Upper lobe of right lung (tissue), 1 donor: Measurements from ENCODE around the gene GNAO1. TPM values are rescaled to one million over a fixed set of nuclear protein-coding genes. Genes with fewer than 3 reads are reported as not detected.

Experiments used
- ATAC-seq: fragments of 200-7000 bp; cut with Tn5 transposase; one replicate; pipeline ENCODE4 v1.9.1; 2020; ENCODE audit warnings: mild to moderate bottlenecking, moderate library complexity
- DNase-seq: peaks from one replicate; pipeline ENCODE4 v3.0.0-alpha.2; 2020
- H3K27ac ChIP-seq: fragments of 200-600 bp; one replicate; pipeline ENCODE4 v1.8.0; 2022
- H3K27me3 ChIP-seq: fragments of 200-600 bp; one replicate; pipeline ENCODE4 v1.8.0; 2022; ENCODE audit warnings: mild to moderate bottlenecking
- H3K36me3 ChIP-seq: fragments of 200-600 bp; one replicate; pipeline ENCODE4 v1.8.0; 2022
- H3K4me1 ChIP-seq: fragments of 200-600 bp; one replicate; pipeline ENCODE4 v1.8.0; 2022
- H3K4me3 ChIP-seq: fragments of 200-600 bp; one replicate; pipeline ENCODE4 v1.8.0; 2022; ENCODE audit warnings: mild to moderate bottlenecking
- H3K9me3 ChIP-seq: fragments of 200-600 bp; one replicate; pipeline ENCODE4 v1.8.0; 2022
- intact Hi-C: fragments of 100-400 bp; cut with DNase I; formaldehyde crosslinking; loops from one replicate; pipeline ENCODE4 v1.11.0; 2022
- total RNA-seq: library from RNA; stranded (reverse); fragmentation: NEBNext Ultra II Directional; extraction: Animal tissue kit (Norgen Biotek cat#: 25700); gene quantifications from one replicate; pipeline ENCODE4 v1.2.1, GENCODE V29; 2021
- TF ChIP-seq, protein P1 (sequence below): fragments of 200-600 bp; IDR thresholded peaks from one replicate; pipeline ENCODE4 v1.8.0; 2022; ENCODE audit warnings: antibody characterized with exemption
- donor health status: DM: no; HTN: yes; CAD: no; lungs with severe emphysema.

The GNAO1 gene
- total RNA-seq, 1 donor from 2014 or later = 1.8 TPM

DNA sequence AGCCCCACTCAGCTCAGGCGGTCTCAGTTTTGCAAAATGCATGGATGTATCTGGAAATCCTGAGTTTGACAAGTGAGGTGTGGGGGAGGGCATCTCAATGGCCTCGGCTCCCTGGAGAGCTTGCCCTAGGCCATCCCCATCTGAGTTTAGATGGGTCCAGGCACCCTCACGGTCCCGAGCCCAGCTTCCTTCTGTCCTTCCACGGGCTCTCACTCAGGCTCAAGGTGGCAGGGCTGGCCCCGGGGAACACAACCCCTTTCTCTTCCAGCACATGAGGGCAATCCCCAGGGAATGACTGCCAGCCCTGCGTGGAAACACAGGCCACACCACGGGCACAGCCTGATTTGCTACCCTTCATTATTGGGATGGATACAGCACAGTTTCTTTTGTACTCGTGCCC, 175.7 kb downstream of the GNAO1 start:
- peaks cover 8% of the 10 kb centered on the region for H3K4me1 ChIP-seq
- TF ChIP-seq, protein P1, sequence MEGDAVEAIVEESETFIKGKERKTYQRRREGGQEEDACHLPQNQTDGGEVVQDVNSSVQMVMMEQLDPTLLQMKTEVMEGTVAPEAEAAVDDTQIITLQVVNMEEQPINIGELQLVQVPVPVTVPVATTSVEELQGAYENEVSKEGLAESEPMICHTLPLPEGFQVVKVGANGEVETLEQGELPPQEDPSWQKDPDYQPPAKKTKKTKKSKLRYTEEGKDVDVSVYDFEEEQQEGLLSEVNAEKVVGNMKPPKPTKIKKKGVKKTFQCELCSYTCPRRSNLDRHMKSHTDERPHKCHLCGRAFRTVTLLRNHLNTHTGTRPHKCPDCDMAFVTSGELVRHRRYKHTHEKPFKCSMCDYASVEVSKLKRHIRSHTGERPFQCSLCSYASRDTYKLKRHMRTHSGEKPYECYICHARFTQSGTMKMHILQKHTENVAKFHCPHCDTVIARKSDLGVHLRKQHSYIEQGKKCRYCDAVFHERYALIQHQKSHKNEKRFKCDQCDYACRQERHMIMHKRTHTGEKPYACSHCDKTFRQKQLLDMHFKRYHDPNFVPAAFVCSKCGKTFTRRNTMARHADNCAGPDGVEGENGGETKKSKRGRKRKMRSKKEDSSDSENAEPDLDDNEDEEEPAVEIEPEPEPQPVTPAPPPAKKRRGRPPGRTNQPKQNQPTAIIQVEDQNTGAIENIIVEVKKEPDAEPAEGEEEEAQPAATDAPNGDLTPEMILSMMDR = no peak
- no peak overlapping the region for H3K27ac ChIP-seq
- H3K4me3 ChIP-seq = no peak overlapping the region
- intact Hi-C loops = no loop called here
- peaks cover 63% of the 10 kb centered on the region for H3K36me3 ChIP-seq
- no peaks in the 10 kb centered on the region for H3K9me3 ChIP-seq
- H3K27me3 ChIP-seq = no peaks in the 10 kb centered on the region
- ATAC-seq = no peak
- DNase-seq = no peak

GRCh38 chr16:56367764-56368163, 176.5 kb downstream of the GNAO1 start:
- intact Hi-C loops = no loop called here
- DNase-seq (no peak), ATAC-seq (no peak)
- TF ChIP-seq, protein P1 = no peak
- Histone ChIP-seq H3K9me3 (no peaks in the 10 kb centered on the region), H3K27me3 (no peaks in the 10 kb centered on the region), H3K36me3 (peaks cover 55% of the 10 kb centered on the region), H3K4me1 (peaks cover 8% of the 10 kb centered on the region), H3K4me3 (no peak overlapping the region), H3K27ac (no peak overlapping the region)

- H3K4me1 ChIP-seq = peaks cover 8% of the 10 kb centered on the region
- H3K4me3 ChIP-seq = no peak overlapping the region
- no peaks in the 10 kb centered on the region for H3K27me3 ChIP-seq
- H3K27ac ChIP-seq = no peak overlapping the region
- H3K9me3 ChIP-seq = no peaks in the 10 kb centered on the region
- ATAC-seq (no peak), DNase-seq (no peak)
- intact Hi-C loops = no loop called here
- TF ChIP-seq, protein P1 = no peak
- H3K36me3 ChIP-seq = peaks cover 47% of the 10 kb centered on the region
Observed at GRCh38 chr16:56368545-56368944, 177.3 kb downstream of the GNAO1 start.

DNA sequence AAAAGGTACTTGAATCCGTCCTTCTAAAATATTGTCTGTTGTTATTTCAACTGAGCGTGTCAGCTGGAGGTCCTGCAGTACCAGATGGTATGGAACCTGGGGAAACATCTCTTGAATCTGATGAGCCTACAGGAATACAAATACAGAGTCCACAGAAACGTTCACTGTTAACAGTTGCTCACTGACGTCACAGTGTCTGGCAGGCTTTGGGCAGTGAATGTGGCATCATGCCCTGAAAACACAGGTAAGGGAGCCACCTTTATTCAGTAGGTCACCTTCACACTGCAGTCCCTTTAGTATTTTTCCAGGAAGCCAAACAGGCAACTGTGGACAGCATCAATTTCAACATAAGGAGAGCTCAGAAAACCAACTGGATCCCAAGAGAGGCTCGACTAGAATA, 177.9 kb downstream of the GNAO1 start:
- H3K4me3 ChIP-seq = no peak overlapping the region
- H3K9me3 ChIP-seq = no peaks in the 10 kb centered on the region
- no peak for ATAC-seq
- H3K27me3 ChIP-seq = no peaks in the 10 kb centered on the region
- TF ChIP-seq, protein P1 = no peak
- DNase-seq = no peak
- H3K4me1 ChIP-seq = peaks cover 8% of the 10 kb centered on the region
- intact Hi-C loops = no loop called here
- H3K36me3 ChIP-seq = peaks cover 47% of the 10 kb centered on the region
- no peak overlapping the region for H3K27ac ChIP-seq

DNA sequence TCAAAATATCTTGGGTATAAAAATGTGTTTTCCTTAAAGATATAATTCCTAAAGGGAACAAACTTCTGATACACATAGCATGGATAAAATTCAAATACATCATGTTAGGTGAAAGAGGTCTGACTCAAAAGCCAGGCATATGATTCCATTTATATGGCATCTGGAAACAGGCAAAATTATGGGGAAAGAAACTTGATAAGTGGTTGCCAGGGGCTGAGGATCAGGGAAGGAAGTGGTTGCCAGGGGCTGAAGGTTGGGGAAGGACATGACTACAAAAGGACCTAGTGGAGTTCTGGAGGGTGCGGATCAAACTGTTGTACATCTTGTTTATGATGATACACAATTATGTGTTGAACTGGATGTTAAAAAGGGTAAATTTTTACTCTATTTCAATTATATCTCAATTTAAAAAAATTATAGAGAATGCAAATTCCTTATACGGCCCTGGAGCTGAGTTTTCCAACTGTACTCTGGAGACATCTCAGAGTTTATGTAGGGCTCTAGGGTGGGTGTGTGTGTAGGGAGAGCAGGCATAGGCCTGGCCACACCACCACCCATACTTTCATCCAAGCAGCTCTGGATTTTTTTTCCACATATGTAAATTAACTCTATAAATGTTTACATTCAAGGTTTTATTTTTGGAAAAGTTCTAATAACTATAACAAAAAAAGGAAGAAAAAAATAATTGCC, 179.0 kb downstream of the GNAO1 start:
- peaks cover 43% of the 10 kb centered on the region for H3K36me3 ChIP-seq
- DNase-seq = no peak

More for the DNA sequence above, 179.0 kb downstream of the GNAO1 start:
- Histone ChIP-seq H3K4me3 (no peak overlapping the region), H3K27ac (peak overlapping the region; percentile 20), H3K4me1 (peaks cover 8% of the 10 kb centered on the region), H3K27me3 (no peaks in the 10 kb centered on the region), H3K9me3 (no peaks in the 10 kb centered on the region)
- TF ChIP-seq, protein P1 = no peak
- ATAC-seq = no peak
- intact Hi-C loops = no loop called here
